PC-3 (cell line): Measurements from ENCODE around the gene DENND6A.

Experiments
- CTCF ChIP-seq: fragments of 300-600 bp; sonication (generic); conservative IDR thresholded peaks from 2 replicates; pipeline ENCODE4 v1.5.1; 2017; ENCODE audit warnings: antibody characterized with exemption, low read depth, mild to moderate bottlenecking, low read length
- EZH2 ChIP-seq: fragments of 300-600 bp; sonication (generic); IDR thresholded peaks from one replicate; pipeline ENCODE4 v1.6.1; 2017; ENCODE audit warnings: antibody characterized with exemption, mild to moderate bottlenecking, low read length; ENCODE audit not compliant: unreplicated experiment
- EZH2phosphoT487 ChIP-seq: fragments of 300-600 bp; sonication (generic); IDR thresholded peaks from 2 replicates; pipeline ENCODE4 v1.6.1; 2018; ENCODE audit warnings: mild to moderate bottlenecking, antibody characterized with exemption, low read length, borderline replicate concordance

- TF ChIP-seq CTCF (no peak), EZH2phosphoT487 (no peak), EZH2 (no peak)
Measured at GRCh38 chr3:57659004-57659673, 33.7 kb downstream of the DENND6A start.
